ENCODE data around the gene SH3TC1.

The SH3TC1 gene

GRCh38 chr4:8181844-8182243 is 17.2 kb upstream of the SH3TC1 start:
- no peak overlapping the region for H3K4me3 ChIP-seq (ENCODE audit: low read depth in 1 of 2, low read length in 1 of 2)
- no peak for TF ChIP-seq CTCF (IDR thresholded peaks at IDR 0.05)
- H3K9me3 ChIP-seq: no peaks in the 10 kb centered on the region
- H3K27me3 ChIP-seq: no peaks in the 10 kb centered on the region
- no peaks in the 10 kb centered on the region for H3K4me1 ChIP-seq (ENCODE audit: control insufficient read depth in 1 of 2, insufficient read depth in 1 of 2, low read depth in 1 of 2, low read length in 1 of 2)
- H3K27ac ChIP-seq: no peak overlapping the region
- no peaks in the 10 kb centered on the region for H3K36me3 ChIP-seq

- Histone ChIP-seq H3K27me3 (no peaks in the 10 kb centered on the region), H3K4me1 (ENCODE audit: control insufficient read depth in 1 of 2, insufficient read depth in 1 of 2, low read depth in 1 of 2, low read length in 1 of 2) (no peaks in the 10 kb centered on the region), H3K4me3 (ENCODE audit: low read depth in 1 of 2, low read length in 1 of 2) (no peak overlapping the region), H3K27ac (no peak overlapping the region), H3K36me3 (no peaks in the 10 kb centered on the region), H3K9me3 (no peaks in the 10 kb centered on the region)
- TF ChIP-seq CTCF (IDR thresholded peaks at IDR 0.05): no peak
These were observed 16.8 kb upstream of the SH3TC1 start for GRCh38 chr4:8182294-8182693.

GRCh38 chr4:8182858-8183725 is 16.0 kb upstream of the SH3TC1 start:
- Histone ChIP-seq H3K36me3 (no peaks in the 10 kb centered on the region), H3K9me3 (no peaks in the 10 kb centered on the region), H3K27ac (no peak overlapping the region), H3K27me3 (no peaks in the 10 kb centered on the region), H3K4me1 (ENCODE audit: control insufficient read depth in 1 of 2, insufficient read depth in 1 of 2, low read depth in 1 of 2, low read length in 1 of 2) (no peaks in the 10 kb centered on the region), H3K4me3 (ENCODE audit: low read depth in 1 of 2, low read length in 1 of 2) (no peak overlapping the region)
- no peak for TF ChIP-seq CTCF (IDR thresholded peaks at IDR 0.05)

GRCh38 chr4:8184061-8184460 is 15.0 kb upstream of the SH3TC1 start:
- Histone ChIP-seq H3K27me3 (peaks cover 6% of the 10 kb centered on the region), H3K36me3 (no peaks in the 10 kb centered on the region), H3K27ac (no peak overlapping the region), H3K9me3 (no peaks in the 10 kb centered on the region), H3K4me1 (ENCODE audit: control insufficient read depth in 1 of 2, insufficient read depth in 1 of 2, low read depth in 1 of 2, low read length in 1 of 2) (no peaks in the 10 kb centered on the region), H3K4me3 (ENCODE audit: low read depth in 1 of 2, low read length in 1 of 2) (no peak overlapping the region)
- no peak for TF ChIP-seq CTCF (IDR thresholded peaks at IDR 0.05)

GRCh38 chr4:8185295-8185694 is 13.8 kb upstream of the SH3TC1 start:
- no peak overlapping the region for H3K27ac ChIP-seq

More at GRCh38 chr4:8185295-8185694, 13.8 kb upstream of the SH3TC1 start:
- no peaks in the 10 kb centered on the region for H3K4me1 ChIP-seq (ENCODE audit: control insufficient read depth in 1 of 2, insufficient read depth in 1 of 2, low read depth in 1 of 2, low read length in 1 of 2)
- H3K4me3 ChIP-seq (ENCODE audit: low read depth in 1 of 2, low read length in 1 of 2): no peak overlapping the region
- no peaks in the 10 kb centered on the region for H3K9me3 ChIP-seq
- TF ChIP-seq CTCF (IDR thresholded peaks at IDR 0.05): no peak
- no peaks in the 10 kb centered on the region for H3K36me3 ChIP-seq
- peaks cover 18% of the 10 kb centered on the region for H3K27me3 ChIP-seq
